ENCODE results near the gene HS6ST2. TPM values are rescaled to one million over a fixed set of nuclear protein-coding genes. Genes with fewer than 3 reads are reported as not detected.

HS6ST2 gene
- total RNA-seq, 2 donors from 2014 or later, result 0.12 to 0.19 TPM

- H3K36me3 Mint-ChIP-seq (ENCODE audit: insufficient read depth in 2 of 2), result no peaks in the 10 kb centered on the region
Measured at GRCh38 chrX:132652871-132653270, 305.6 kb downstream of the HS6ST2 start.

GRCh38 chrX:132651421-132652086 lies 306.9 kb downstream of the HS6ST2 start:
- H3K27ac Mint-ChIP-seq, result no peak overlapping the region
- ATAC-seq (replicated peaks in 1 of 2) (no peak), DNase-seq (peak in 1 of 2 donors; percentile 1)
- H3K4me3 Mint-ChIP-seq, result no peak overlapping the region
- no peaks in the 10 kb centered on the region for H3K9me3 Mint-ChIP-seq
- no peaks in the 10 kb centered on the region for H3K36me3 Mint-ChIP-seq (ENCODE audit: insufficient read depth in 2 of 2)
- H3K27me3 Mint-ChIP-seq (ENCODE audit: low read depth), result peaks cover 63% of the 10 kb centered on the region
- no peaks in the 10 kb centered on the region for H3K4me1 Mint-ChIP-seq (ENCODE audit: low read depth)

More at GRCh38 chrX:132652871-132653270, 305.6 kb downstream of the HS6ST2 start:
- H3K27ac Mint-ChIP-seq, result no peak overlapping the region
- ATAC-seq (replicated peaks in 1 of 2) (no peak), DNase-seq (no peak)
- no peaks in the 10 kb centered on the region for H3K4me1 Mint-ChIP-seq (ENCODE audit: low read depth)
- H3K4me3 Mint-ChIP-seq, result no peak overlapping the region
- H3K27me3 Mint-ChIP-seq (ENCODE audit: low read depth), result peaks cover 63% of the 10 kb centered on the region
- no peaks in the 10 kb centered on the region for H3K9me3 Mint-ChIP-seq

DNA sequence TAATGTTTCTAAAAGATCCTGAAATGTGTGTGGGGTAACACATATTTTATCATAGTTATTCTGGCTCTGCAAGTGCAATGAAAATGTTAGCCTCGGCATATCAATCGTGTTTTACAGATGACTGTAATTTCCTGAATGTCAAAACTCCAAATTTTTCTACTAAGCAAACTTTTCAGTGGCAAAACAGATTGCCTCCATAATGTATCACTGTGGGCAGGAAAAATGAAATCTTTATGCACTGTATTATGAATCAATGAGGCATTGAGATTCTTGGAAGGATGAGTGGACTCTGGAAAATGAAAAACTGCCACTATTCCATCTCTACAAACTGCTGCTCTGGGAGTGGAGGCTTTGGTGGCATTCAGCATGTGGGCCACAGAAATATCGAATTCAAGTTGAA lies 309.5 kb downstream of the HS6ST2 start:
- Mint-ChIP-seq H3K4me3 (no peak overlapping the region), H3K27me3 (ENCODE audit: low read depth) (peaks cover 55% of the 10 kb centered on the region), H3K36me3 (ENCODE audit: insufficient read depth in 2 of 2) (no peaks in the 10 kb centered on the region)

DNA sequence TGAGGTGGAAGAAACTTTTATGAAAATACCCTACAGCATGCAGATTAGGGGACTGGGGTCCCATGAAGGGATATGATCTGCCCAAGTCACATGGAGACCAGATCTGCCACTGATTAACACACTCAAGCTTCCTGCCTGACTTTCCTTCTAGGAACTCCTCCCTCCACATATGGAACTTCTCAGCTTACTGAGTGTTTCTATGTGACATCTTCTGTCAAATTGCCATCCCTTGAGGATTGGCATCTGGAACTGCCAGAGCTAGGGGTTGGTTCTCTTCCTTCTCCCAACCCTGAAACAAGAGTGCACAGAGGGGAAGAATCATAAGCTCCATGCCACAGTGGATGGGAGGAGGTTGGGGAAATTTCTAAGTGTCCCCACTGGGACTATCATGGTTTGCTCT lies 319.0 kb downstream of the HS6ST2 start:
- Mint-ChIP-seq H3K27ac (no peak overlapping the region), H3K36me3 (ENCODE audit: insufficient read depth in 2 of 2) (no peaks in the 10 kb centered on the region), H3K27me3 (ENCODE audit: low read depth) (peaks cover 68% of the 10 kb centered on the region), H3K9me3 (no peaks in the 10 kb centered on the region), H3K4me1 (ENCODE audit: low read depth) (no peaks in the 10 kb centered on the region), H3K4me3 (no peak overlapping the region)
- DNase-seq (no peak), ATAC-seq (replicated peaks in 1 of 2) (no peak)

More for the DNA sequence above, 309.5 kb downstream of the HS6ST2 start:
- DNase-seq (no peak), ATAC-seq (replicated peaks in 1 of 2) (no peak)
- Mint-ChIP-seq H3K4me1 (ENCODE audit: low read depth) (no peaks in the 10 kb centered on the region), H3K9me3 (no peaks in the 10 kb centered on the region), H3K27ac (no peak overlapping the region)

- no peaks in the 10 kb centered on the region for H3K4me1 Mint-ChIP-seq (ENCODE audit: low read depth)
- no peaks in the 10 kb centered on the region for H3K9me3 Mint-ChIP-seq
- DNase-seq, result no peak
- no peak for ATAC-seq (replicated peaks in 1 of 2)
- H3K36me3 Mint-ChIP-seq (ENCODE audit: insufficient read depth in 2 of 2), result no peaks in the 10 kb centered on the region
- no peak overlapping the region for H3K4me3 Mint-ChIP-seq
- no peak overlapping the region for H3K27ac Mint-ChIP-seq
- H3K27me3 Mint-ChIP-seq (ENCODE audit: low read depth), result peaks cover 62% of the 10 kb centered on the region
Measured at GRCh38 chrX:132638313-132638712, 320.1 kb downstream of the HS6ST2 start.

GRCh38 chrX:132636080-132636479 lies 322.3 kb downstream of the HS6ST2 start:
- no peak for ATAC-seq (replicated peaks in 1 of 2)
- Mint-ChIP-seq H3K27ac (peak overlapping the region; percentile 38), H3K27me3 (ENCODE audit: low read depth) (peaks cover 61% of the 10 kb centered on the region)

DNA sequence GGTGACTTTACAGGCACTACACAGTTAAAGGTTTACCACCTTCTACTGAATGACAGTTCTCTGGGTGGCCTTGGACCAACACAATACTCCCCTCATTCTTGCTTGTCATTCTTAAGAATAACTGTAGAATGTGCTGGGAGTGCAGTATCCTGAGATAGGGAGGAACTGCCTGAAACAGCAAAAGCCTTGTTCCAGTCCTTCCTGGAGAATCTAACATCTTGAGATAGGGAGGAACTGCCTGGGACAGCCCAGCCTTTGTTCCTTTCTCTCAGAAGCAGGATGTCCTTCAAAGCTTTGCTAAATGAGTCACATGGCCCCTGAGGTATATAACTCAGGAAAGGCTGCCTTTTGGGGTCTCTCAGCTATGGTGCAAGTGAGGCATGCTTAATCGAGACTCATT lies 323.9 kb downstream of the HS6ST2 start:
- no peak overlapping the region for H3K27ac Mint-ChIP-seq
- H3K4me3 Mint-ChIP-seq, result no peak overlapping the region
- ATAC-seq (replicated peaks in 1 of 2), result no peak
- H3K27me3 Mint-ChIP-seq (ENCODE audit: low read depth), result peaks cover 62% of the 10 kb centered on the region
- no peak for DNase-seq
- H3K9me3 Mint-ChIP-seq, result no peaks in the 10 kb centered on the region
- H3K4me1 Mint-ChIP-seq (ENCODE audit: low read depth), result no peaks in the 10 kb centered on the region
- no peaks in the 10 kb centered on the region for H3K36me3 Mint-ChIP-seq (ENCODE audit: insufficient read depth in 2 of 2)

More at GRCh38 chrX:132636080-132636479, 322.3 kb downstream of the HS6ST2 start:
- H3K4me1 Mint-ChIP-seq (ENCODE audit: low read depth), result no peaks in the 10 kb centered on the region
- DNase-seq, result no peak
- H3K9me3 Mint-ChIP-seq, result no peaks in the 10 kb centered on the region
- H3K36me3 Mint-ChIP-seq (ENCODE audit: insufficient read depth in 2 of 2), result no peaks in the 10 kb centered on the region
- H3K4me3 Mint-ChIP-seq, result no peak overlapping the region

DNA sequence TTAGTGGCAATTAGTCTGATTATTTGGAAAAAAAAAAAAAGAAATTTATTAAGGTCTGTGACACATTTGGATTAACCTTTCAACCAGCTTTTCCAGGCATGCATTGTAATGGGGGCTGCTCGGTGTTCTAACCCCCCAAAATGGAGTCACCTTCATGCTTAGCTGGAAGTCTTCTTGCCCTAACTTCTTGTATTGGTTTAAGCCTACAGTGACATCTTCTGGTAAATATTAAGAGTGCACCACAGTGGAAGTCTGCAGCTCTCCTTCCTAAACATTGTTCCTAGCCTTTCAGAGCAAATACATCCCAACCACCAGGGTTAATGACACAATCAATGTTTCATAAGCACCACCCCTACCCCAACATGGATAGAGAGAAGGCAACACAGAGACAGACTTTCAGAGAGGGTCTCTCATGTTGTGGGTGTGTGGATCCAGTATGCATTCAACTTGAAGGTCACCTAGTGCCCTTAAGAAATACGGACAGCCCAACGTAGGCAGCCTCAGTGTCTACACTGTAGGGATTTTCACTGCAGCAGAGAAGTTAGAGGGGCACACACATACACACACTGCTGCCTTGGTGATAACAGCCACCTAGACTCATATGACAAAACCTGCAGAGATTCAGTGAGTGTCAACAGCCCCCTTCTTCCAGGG lies 326.7 kb downstream of the HS6ST2 start:
- no peaks in the 10 kb centered on the region for H3K36me3 Mint-ChIP-seq (ENCODE audit: insufficient read depth in 2 of 2)
- H3K27ac Mint-ChIP-seq, result no peak overlapping the region
- DNase-seq (no peak), ATAC-seq (replicated peaks in 1 of 2) (peak in 1 of 2 donors; percentile 41)
- peaks cover 68% of the 10 kb centered on the region for H3K27me3 Mint-ChIP-seq (ENCODE audit: low read depth)
- H3K9me3 Mint-ChIP-seq, result no peaks in the 10 kb centered on the region
- H3K4me3 Mint-ChIP-seq, result no peak overlapping the region
- H3K4me1 Mint-ChIP-seq (ENCODE audit: low read depth), result no peaks in the 10 kb centered on the region

DNA sequence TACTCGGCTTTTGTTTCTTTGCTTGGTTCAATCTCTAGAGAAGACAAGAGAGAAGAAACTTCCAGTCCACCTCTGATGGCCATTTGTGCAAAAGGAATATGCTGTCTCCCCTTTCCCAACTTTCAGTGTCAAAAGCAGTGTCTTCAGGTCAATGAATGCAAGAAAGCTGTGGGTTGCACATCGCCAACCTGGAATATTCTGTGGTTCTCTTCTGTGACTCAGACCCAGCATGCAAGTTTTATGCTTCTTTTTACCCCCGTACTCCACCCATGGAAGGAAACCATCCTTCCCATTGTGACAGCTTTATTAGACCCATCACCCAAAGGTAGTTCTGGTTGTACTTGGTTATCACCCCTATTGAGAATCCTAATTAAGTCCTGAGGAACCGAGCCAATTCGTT lies 334.0 kb downstream of the HS6ST2 start:
- Mint-ChIP-seq H3K4me1 (ENCODE audit: low read depth) (peaks cover 8% of the 10 kb centered on the region), H3K27ac (no peak overlapping the region), H3K9me3 (no peaks in the 10 kb centered on the region), H3K4me3 (no peak overlapping the region), H3K27me3 (ENCODE audit: low read depth) (peaks cover 67% of the 10 kb centered on the region), H3K36me3 (ENCODE audit: insufficient read depth in 2 of 2) (peaks cover 0 to 2% of the 10 kb centered on the region in 2 donors)
- DNase-seq (no peak), ATAC-seq (replicated peaks in 1 of 2) (no peak)

GRCh38 chrX:132623942-132624341 lies 334.5 kb downstream of the HS6ST2 start:
- Mint-ChIP-seq H3K27me3 (ENCODE audit: low read depth) (peaks cover 67% of the 10 kb centered on the region), H3K4me3 (no peak overlapping the region), H3K9me3 (no peaks in the 10 kb centered on the region), H3K27ac (no peak overlapping the region), H3K4me1 (ENCODE audit: low read depth) (peaks cover 8% of the 10 kb centered on the region), H3K36me3 (ENCODE audit: insufficient read depth in 2 of 2) (peaks cover 0 to 2% of the 10 kb centered on the region in 2 donors)
- DNase-seq, result no peak
- ATAC-seq (replicated peaks in 1 of 2), result no peak

GRCh38 chrX:132623300-132623699 lies 335.1 kb downstream of the HS6ST2 start:
- ATAC-seq (replicated peaks in 1 of 2), result no peak
- Mint-ChIP-seq H3K27me3 (ENCODE audit: low read depth) (peaks cover 66% of the 10 kb centered on the region), H3K9me3 (no peaks in the 10 kb centered on the region), H3K4me1 (ENCODE audit: low read depth) (peaks cover 8% of the 10 kb centered on the region), H3K4me3 (no peak overlapping the region), H3K36me3 (ENCODE audit: insufficient read depth in 2 of 2) (peaks cover 0 to 2% of the 10 kb centered on the region in 2 donors), H3K27ac (no peak overlapping the region)
- DNase-seq, result no peak

DNA sequence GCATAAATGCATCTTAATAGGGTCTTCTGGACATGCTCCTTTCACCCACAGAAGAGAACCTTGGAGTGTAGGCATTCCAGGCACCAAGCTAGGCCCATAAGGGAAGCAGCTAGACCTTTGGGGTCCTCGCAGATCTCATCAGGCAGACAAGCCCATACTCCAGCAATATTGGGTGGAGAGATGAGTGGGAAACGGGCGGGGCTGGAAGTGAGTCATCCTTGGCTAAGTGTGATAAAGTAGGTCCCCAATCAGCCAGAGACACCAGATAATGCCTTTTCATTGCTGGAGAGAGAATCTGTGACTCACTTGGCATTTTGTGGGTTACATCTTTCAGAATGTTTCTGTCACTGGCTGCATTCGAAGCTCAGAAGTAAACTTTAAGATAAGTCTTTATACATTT lies 336.3 kb downstream of the HS6ST2 start:
- Mint-ChIP-seq H3K27ac (no peak overlapping the region), H3K4me3 (no peak overlapping the region), H3K4me1 (ENCODE audit: low read depth) (peaks cover 8% of the 10 kb centered on the region), H3K36me3 (ENCODE audit: insufficient read depth in 2 of 2) (peaks cover 0 to 2% of the 10 kb centered on the region in 2 donors), H3K9me3 (no peaks in the 10 kb centered on the region), H3K27me3 (ENCODE audit: low read depth) (peaks cover 67% of the 10 kb centered on the region)
- peak; percentile 100 for ATAC-seq (replicated peaks in 1 of 2)
- peak; percentile 53 to 73 for DNase-seq

DNA sequence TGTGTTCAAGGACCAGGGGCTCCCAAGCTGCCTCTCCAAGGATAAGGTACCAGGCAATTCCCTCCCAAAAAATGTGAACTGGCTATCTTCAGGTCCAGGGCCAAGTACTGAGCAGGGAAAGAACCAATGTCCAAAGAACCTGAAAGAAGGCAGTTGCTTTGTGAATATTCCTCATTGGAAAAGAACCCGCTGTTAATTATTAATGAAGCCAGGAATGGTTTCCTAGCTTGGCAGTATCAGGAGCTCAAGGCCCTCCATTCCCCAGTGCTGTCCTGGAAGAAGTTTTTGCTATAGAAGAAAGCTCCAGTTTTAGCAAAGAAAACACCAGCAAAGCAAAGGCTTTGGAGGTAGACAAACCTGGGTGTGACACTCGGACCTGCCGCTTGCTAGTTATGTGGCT lies 339.6 kb downstream of the HS6ST2 start:
- peaks cover 8% of the 10 kb centered on the region for H3K4me1 Mint-ChIP-seq (ENCODE audit: low read depth)
- no peak overlapping the region for H3K4me3 Mint-ChIP-seq
- ATAC-seq (replicated peaks in 1 of 2) (no peak), DNase-seq (no peak)
- no peak overlapping the region for H3K27ac Mint-ChIP-seq
- no peaks in the 10 kb centered on the region for H3K36me3 Mint-ChIP-seq (ENCODE audit: insufficient read depth in 2 of 2)
- peaks cover 63% of the 10 kb centered on the region for H3K27me3 Mint-ChIP-seq (ENCODE audit: low read depth)
- no peaks in the 10 kb centered on the region for H3K9me3 Mint-ChIP-seq
